Neural cell (in vitro differentiated cells): ENCODE results near the gene NCAPD2. TPM values are rescaled to one million over a fixed set of nuclear protein-coding genes. Genes with fewer than 3 reads are reported as not detected.

Experiments used
- H2AFZ ChIP-seq: fragments of 200-600, 300-800 bp; sonication (generic), shearing (Covaris generic); 2 replicates; pipeline ENCODE4 v1.6.0; 2014; ENCODE audit warnings: low read depth, mild to moderate bottlenecking, antibody characterized with exemption, low read length, moderate library complexity
- H3F3A ChIP-seq: fragments of 200-600 bp; shearing (Covaris generic); 2 replicates; pipeline ENCODE4 v1.6.1; 2016; ENCODE audit warnings: mild to moderate bottlenecking, moderate library complexity, mixed read lengths, antibody characterized with exemption, low read length; ENCODE audit not compliant: insufficient read depth, poor library complexity, severe bottlenecking
- H3K27ac ChIP-seq: fragments of 200-600, 300-800 bp; sonication (generic), shearing (Covaris generic); 2 replicates; pipeline ENCODE4 v1.5.1; 2014; ENCODE audit warnings: mild to moderate bottlenecking, low read length, moderate library complexity
- H3K27me3 ChIP-seq: fragments of 300-800, 200-600 bp; sonication (generic), shearing (Covaris generic); 2 replicates; pipeline ENCODE4 v1.6.0; 2014; ENCODE audit warnings: mild to moderate bottlenecking, low read depth, low read length, moderate library complexity; ENCODE audit not compliant: insufficient read depth
- H3K36me3 ChIP-seq: fragments of 300-800, 200-600 bp; sonication (generic), shearing (Covaris generic); 2 replicates; pipeline ENCODE4 v1.5.1; 2014; ENCODE audit warnings: mild to moderate bottlenecking, antibody characterized with exemption, low read length, moderate library complexity; ENCODE audit not compliant: insufficient read depth
- H3K4me2 ChIP-seq: fragments of 300-800, 200-600 bp; sonication (generic), shearing (Covaris generic); 2 replicates; pipeline ENCODE4 v1.6.0; 2014; ENCODE audit warnings: mild to moderate bottlenecking, low read length
- H3K4me3 ChIP-seq: fragments of 300-800, 200-600 bp; sonication (generic), shearing (Covaris generic); 2 replicates; pipeline ENCODE4 v1.5.1; 2014; ENCODE audit warnings: mild to moderate bottlenecking, low read length, moderate library complexity
- H3K79me2 ChIP-seq: fragments of 200-600 bp; shearing (Covaris generic); replicated peaks from 2 replicates; pipeline ENCODE4 v1.6.0; 2014; ENCODE audit warnings: mild to moderate bottlenecking, low read length, moderate library complexity; ENCODE audit not compliant: insufficient read depth
- H3K9ac ChIP-seq: fragments of 300-800, 200-600 bp; sonication (generic), shearing (Covaris generic); 2 replicates; pipeline ENCODE4 v1.6.1; 2016; ENCODE audit warnings: mild to moderate bottlenecking, low read length, mixed read lengths
- H3K9me2 ChIP-seq: fragments of 200-600 bp; shearing (Covaris generic); 2 replicates; pipeline ENCODE4 v1.6.1; 2016; ENCODE audit warnings: mild to moderate bottlenecking, low read length, mixed read lengths; ENCODE audit not compliant: insufficient read depth
- H3K9me3 ChIP-seq: fragments of 200-600, 300-800 bp; sonication (generic), shearing (Covaris generic); 2 replicates; pipeline ENCODE4 v1.6.1; 2016; ENCODE audit warnings: mild to moderate bottlenecking, mixed run types, low read length, moderate library complexity, mixed read lengths
- H4K20me1 ChIP-seq: fragments of 200-600 bp; shearing (Covaris generic); 2 replicates; pipeline ENCODE4 v1.6.1; 2016; ENCODE audit warnings: mild to moderate bottlenecking, mixed run types; ENCODE audit not compliant: insufficient read depth
- CTCF ChIP-seq: fragments of 450-650 bp; IDR thresholded peaks from 2 replicates; pipeline ENCODE4 v1.5.1; 2014; ENCODE audit warnings: antibody characterized with exemption, mild to moderate bottlenecking, moderate library complexity; ENCODE audit not compliant: poor library complexity, severe bottlenecking
- EP300 ChIP-seq: fragments of 450-650 bp; conservative IDR thresholded peaks from 2 replicates; pipeline ENCODE4 v1.6.1; 2014; ENCODE audit warnings: antibody characterized with exemption, mild to moderate bottlenecking, moderate library complexity; ENCODE audit not compliant: poor library complexity, severe bottlenecking
- EZH2 ChIP-seq: fragments of 200-600, 300-800 bp; shearing (Covaris generic), sonication (generic); IDR thresholded peaks from 2 replicates; pipeline ENCODE4 v1.6.1; 2014; ENCODE audit warnings: antibody characterized with exemption, low read length, borderline replicate concordance, mild to moderate bottlenecking; ENCODE audit not compliant: insufficient read depth, poor library complexity, severe bottlenecking
- MXI1 ChIP-seq: fragments of 450-650 bp; conservative IDR thresholded peaks from 2 replicates; pipeline ENCODE4 v1.6.1; 2014; ENCODE audit warnings: antibody characterized with exemption, mild to moderate bottlenecking; ENCODE audit not compliant: poor library complexity, severe bottlenecking
- POLR2AphosphoS5 ChIP-seq: IDR thresholded peaks from 2 replicates; pipeline ENCODE4 v1.6.1; 2012
- RAD21 ChIP-seq: fragments of 450-650 bp; conservative IDR thresholded peaks from 2 replicates; pipeline ENCODE4 v1.6.1; 2014; ENCODE audit warnings: antibody characterized with exemption, mild to moderate bottlenecking, moderate library complexity
- REST ChIP-seq: IDR thresholded peaks from 2 replicates; pipeline ENCODE4 v1.6.1; 2012; ENCODE audit warnings: borderline replicate concordance
- SMC3 ChIP-seq: fragments of 450-650 bp; conservative IDR thresholded peaks from 2 replicates; pipeline ENCODE4 v1.6.1; 2014; ENCODE audit warnings: antibody characterized with exemption, mild to moderate bottlenecking, moderate library complexity; ENCODE audit not compliant: poor library complexity
- TAF1 ChIP-seq: IDR thresholded peaks from 2 replicates; pipeline ENCODE4 v1.6.1; 2012; ENCODE audit warnings: low read depth
- polyA plus RNA-seq: library from polyadenylated mRNA; depleted of rRNA; stranded (reverse); fragments of >200 nt; gene quantifications from 2 replicates; pipeline ENCODE4 v1.2.3, GENCODE V29; 2014

NCAPD2 gene
- polyA plus RNA-seq, 1 donor from 2014 or later, result 4.5 TPM

GRCh38 chr12:6459004-6459337, 34.9 kb upstream of the NCAPD2 start:
- no peak for TF ChIP-seq POLR2AphosphoS5
- no peak for TF ChIP-seq SMC3
- TF ChIP-seq RAD21, result no peak
- no peak for TF ChIP-seq TAF1
- no peak for TF ChIP-seq CTCF
- no peak for TF ChIP-seq EZH2
- no peak for TF ChIP-seq EP300
- TF ChIP-seq MXI1, result no peak
- TF ChIP-seq REST, result no peak

GRCh38 chr12:6460751-6461371, 33.0 kb upstream of the NCAPD2 start:
- H3K36me3 ChIP-seq, result no peaks in the 10 kb centered on the region
- no peak for TF ChIP-seq TAF1
- no peak for TF ChIP-seq EP300
- TF ChIP-seq CTCF, result no peak
- no peak for TF ChIP-seq REST
- no peak for TF ChIP-seq RAD21
- TF ChIP-seq MXI1, result no peak
- no peak for TF ChIP-seq POLR2AphosphoS5
- TF ChIP-seq SMC3, result no peak
- TF ChIP-seq EZH2, result no peak
- H3K9me3 ChIP-seq, result no peaks in the 10 kb centered on the region
- no peak overlapping the region for H3K9ac ChIP-seq
- no peak overlapping the region for H3K27ac ChIP-seq
- no peaks in the 10 kb centered on the region for H3K9me2 ChIP-seq
- no peak overlapping the region for H3K4me3 ChIP-seq
- H3K4me2 ChIP-seq, result no peak overlapping the region
- no peaks in the 10 kb centered on the region for H3K27me3 ChIP-seq
- H2AFZ ChIP-seq, result no peak overlapping the region
- H3F3A ChIP-seq, result no peaks in the 10 kb centered on the region
- H4K20me1 ChIP-seq, result no peaks in the 10 kb centered on the region
- H3K79me2 ChIP-seq, result no peaks in the 10 kb centered on the region

More at GRCh38 chr12:6459004-6459337, 34.9 kb upstream of the NCAPD2 start:
- Histone ChIP-seq H3K9ac (no peak overlapping the region), H2AFZ (no peak overlapping the region), H3K79me2 (no peaks in the 10 kb centered on the region), H4K20me1 (no peaks in the 10 kb centered on the region), H3F3A (no peaks in the 10 kb centered on the region), H3K9me2 (no peaks in the 10 kb centered on the region), H3K9me3 (no peaks in the 10 kb centered on the region), H3K27ac (no peak overlapping the region), H3K4me3 (no peak overlapping the region), H3K27me3 (no peaks in the 10 kb centered on the region), H3K4me2 (no peak overlapping the region), H3K36me3 (no peaks in the 10 kb centered on the region)
